ENCODE results near the gene SETBP1.
A peak's percentile ranks its signal among the peaks of the same experiment; 100 is the strongest.

Gene SETBP1

DNA sequence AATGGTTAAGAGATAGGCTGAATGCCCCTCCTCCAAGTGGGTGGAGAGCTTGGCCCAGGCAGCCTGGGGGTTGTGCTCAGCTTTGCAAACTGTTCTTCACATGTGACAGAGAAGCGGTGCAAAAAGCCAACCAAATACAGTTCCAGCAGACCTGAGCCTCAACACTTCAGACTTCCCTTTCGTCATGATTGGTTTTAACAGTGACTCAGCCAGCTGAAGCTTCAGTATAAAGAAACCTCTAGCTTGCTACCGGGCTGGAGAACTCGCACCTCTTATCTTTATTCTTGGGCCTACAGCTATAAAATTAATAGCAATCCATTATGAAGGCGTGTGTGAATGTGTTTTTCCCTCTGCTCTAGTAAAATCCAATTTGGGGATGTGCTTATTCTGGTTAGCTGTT is 20.0 kb downstream of the SETBP1 start:
- H3K4me3 Mint-ChIP-seq, result peak overlapping the region in 1 of 2 donors; percentile 34
- peak; percentile 28 to 55 (median 40) for DNase-seq
- H3K27me3 Mint-ChIP-seq, result no peaks in the 10 kb centered on the region
- H3K27ac Mint-ChIP-seq, result peak overlapping the region; percentile 65 to 92
- H3K4me1 Mint-ChIP-seq (ENCODE audit: low read depth in 2 of 2), result peaks cover 3 to 35% of the 10 kb centered on the region in 2 donors
- ATAC-seq (replicated peaks), result peak; percentile 99
- H3K9me3 Mint-ChIP-seq, result no peaks in the 10 kb centered on the region
- H3K36me3 Mint-ChIP-seq (ENCODE audit: insufficient read depth), result no peaks in the 10 kb centered on the region

DNA sequence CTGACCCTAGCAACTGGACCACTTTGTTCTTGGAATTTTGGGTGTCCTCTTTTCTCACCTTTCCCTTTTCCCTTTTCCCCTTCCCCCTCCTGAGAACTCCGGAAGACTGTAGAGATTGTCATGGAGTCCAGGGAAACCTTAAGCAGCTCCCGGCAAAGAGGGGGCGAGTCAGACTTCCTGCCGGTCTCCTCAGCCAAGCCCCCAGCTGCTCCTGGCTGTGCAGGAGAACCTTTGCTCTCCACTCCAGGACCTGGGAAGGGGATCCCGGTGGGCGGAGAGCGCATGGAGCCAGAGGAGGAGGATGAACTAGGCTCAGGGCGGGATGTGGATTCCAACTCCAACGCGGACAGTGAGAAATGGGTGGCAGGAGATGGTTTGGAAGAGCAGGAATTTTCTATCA is 20.5 kb downstream of the SETBP1 start:
- Mint-ChIP-seq H3K4me3 (peak overlapping the region in 1 of 2 donors; percentile 34), H3K27me3 (no peaks in the 10 kb centered on the region), H3K9me3 (no peaks in the 10 kb centered on the region), H3K4me1 (ENCODE audit: low read depth in 2 of 2) (peaks cover 3 to 35% of the 10 kb centered on the region in 2 donors), H3K27ac (peak overlapping the region; percentile 65 to 92), H3K36me3 (ENCODE audit: insufficient read depth) (no peaks in the 10 kb centered on the region)
- ATAC-seq (replicated peaks) (no peak), DNase-seq (no peak)

DNA sequence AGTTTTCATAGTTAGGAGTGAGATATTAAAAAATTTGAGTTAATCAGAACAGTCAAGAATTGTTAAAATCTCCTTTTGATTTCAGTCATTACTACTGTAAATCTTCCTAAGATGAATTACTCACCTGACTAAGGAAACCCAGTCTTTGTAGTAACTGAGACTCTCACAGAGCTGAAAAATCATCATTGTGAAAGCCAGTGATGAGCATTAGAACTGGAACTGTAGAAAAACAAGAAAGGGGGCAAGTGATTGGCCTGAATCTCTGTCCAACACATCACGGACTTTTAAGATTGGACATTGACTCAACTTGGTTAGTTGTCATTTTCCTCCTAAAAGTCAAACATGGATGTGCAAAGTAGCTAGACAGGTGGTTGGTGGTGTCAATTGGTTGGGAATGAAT is 21.9 kb downstream of the SETBP1 start:
- Mint-ChIP-seq H3K27me3 (no peaks in the 10 kb centered on the region), H3K4me3 (peak overlapping the region in 1 of 2 donors; percentile 21), H3K4me1 (ENCODE audit: low read depth in 2 of 2) (peaks cover 3 to 42% of the 10 kb centered on the region in 2 donors), H3K36me3 (ENCODE audit: insufficient read depth) (no peaks in the 10 kb centered on the region), H3K9me3 (no peaks in the 10 kb centered on the region), H3K27ac (peak overlapping the region; percentile 14 to 92)
- DNase-seq, result no peak
- no peak for ATAC-seq (replicated peaks)

DNA sequence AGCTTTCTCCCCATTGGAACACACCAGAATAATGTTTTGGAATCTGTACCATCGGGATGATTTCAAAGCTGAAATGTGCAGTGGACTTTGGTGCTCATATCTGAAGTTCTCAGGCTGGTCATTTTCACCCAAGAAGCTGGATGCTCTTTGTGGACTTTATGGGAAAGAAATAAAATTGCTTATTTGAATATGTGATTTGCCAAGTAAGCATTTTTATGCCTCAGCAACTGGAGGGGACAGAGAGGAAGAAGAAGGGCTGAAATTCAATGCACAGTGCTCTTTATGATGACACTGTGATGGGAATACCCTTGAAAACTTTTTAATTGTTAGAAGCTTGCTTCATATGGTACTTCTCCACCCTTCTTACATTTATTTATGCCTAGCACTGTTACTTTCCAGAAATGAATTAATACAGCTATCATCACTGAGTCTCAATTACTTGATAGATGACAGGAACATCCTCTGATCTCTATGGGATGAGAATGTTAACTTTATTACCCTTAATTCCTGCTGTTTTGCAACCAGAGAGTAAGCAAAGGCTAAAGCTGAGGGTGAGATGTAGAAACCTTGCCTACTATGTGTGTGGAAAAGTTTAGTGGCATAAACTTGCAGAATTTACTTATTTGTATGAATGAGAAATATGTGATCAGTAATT is 23.6 kb downstream of the SETBP1 start:
- ATAC-seq (replicated peaks) (no peak), DNase-seq (no peak)
- Mint-ChIP-seq H3K4me3 (no peak overlapping the region), H3K36me3 (ENCODE audit: insufficient read depth) (no peaks in the 10 kb centered on the region), H3K4me1 (ENCODE audit: low read depth in 2 of 2) (peaks cover 3 to 39% of the 10 kb centered on the region in 2 donors), H3K27ac (peak overlapping the region in 1 of 2 donors; percentile 67), H3K9me3 (no peaks in the 10 kb centered on the region), H3K27me3 (no peaks in the 10 kb centered on the region)

DNA sequence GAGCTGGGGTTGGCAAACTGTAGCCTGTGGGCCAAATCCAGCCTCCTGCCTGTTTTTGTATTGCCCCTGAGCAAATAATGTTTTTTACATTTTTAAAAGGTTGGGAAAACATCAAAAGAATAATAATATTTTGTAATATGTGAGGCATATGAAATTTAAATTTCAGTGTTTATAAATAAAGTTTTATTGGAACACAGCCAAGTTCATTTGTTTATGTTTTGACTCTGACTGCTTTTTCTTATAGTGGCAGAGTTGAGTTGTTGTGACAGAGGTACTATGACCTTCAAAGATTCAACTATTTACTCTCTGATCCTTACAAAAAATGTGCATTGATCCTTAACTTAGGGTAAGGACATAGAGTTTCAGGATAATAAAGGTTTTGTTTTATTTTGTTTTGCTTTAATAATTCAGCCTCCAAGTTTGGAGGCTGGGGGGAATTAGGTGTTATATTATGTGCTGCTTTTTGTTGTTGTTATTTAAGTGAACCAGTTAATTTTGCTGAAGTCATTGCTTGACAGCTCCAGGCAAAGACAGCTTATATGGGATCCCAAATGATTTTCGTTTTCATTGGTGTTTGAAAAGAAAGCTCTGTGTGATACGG is 24.5 kb downstream of the SETBP1 start:
- Mint-ChIP-seq H3K36me3 (ENCODE audit: insufficient read depth) (no peaks in the 10 kb centered on the region), H3K27me3 (no peaks in the 10 kb centered on the region), H3K4me3 (no peak overlapping the region), H3K27ac (peak overlapping the region in 1 of 2 donors; percentile 67), H3K4me1 (ENCODE audit: low read depth in 2 of 2) (peaks cover 9 to 43% of the 10 kb centered on the region in 2 donors), H3K9me3 (no peaks in the 10 kb centered on the region)
- ATAC-seq (replicated peaks), result no peak
- DNase-seq, result no peak

DNA sequence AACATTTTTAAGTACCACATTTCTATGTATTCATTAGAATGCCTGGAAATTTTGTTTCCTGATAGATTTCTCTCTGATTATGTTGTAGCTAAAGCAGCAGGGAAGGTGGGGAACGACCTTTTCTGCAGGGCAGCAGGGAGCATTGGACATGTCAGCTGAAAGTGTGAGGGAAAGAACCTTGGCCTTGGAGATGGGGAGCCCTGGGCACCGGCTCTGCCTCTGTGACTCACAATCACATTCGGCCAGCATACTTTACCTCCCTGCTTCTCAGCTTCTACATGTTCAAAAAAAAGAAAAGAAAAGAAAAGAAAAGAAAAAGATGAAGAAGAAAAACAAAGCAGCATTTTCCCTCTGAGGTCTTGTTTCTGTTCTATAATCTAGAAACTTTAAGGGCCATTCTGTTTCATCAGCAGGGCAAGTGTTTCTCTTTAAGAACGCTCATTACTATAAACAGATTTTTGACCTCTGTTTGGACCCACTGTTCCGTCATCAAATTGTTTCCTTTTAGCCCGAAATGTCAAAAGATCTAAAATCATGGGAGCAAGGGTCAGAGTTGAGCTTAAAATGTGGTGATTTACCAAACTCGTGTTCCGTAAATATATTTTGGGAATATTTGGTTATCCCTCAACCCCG is 27.9 kb downstream of the SETBP1 start:
- Mint-ChIP-seq H3K36me3 (ENCODE audit: insufficient read depth) (no peaks in the 10 kb centered on the region), H3K9me3 (no peaks in the 10 kb centered on the region), H3K27ac (no peak overlapping the region), H3K4me1 (ENCODE audit: low read depth in 2 of 2) (peaks cover 15 to 32% of the 10 kb centered on the region in 2 donors), H3K27me3 (no peaks in the 10 kb centered on the region), H3K4me3 (no peak overlapping the region)
- no peak for ATAC-seq (replicated peaks)
- DNase-seq, result no peak

DNA sequence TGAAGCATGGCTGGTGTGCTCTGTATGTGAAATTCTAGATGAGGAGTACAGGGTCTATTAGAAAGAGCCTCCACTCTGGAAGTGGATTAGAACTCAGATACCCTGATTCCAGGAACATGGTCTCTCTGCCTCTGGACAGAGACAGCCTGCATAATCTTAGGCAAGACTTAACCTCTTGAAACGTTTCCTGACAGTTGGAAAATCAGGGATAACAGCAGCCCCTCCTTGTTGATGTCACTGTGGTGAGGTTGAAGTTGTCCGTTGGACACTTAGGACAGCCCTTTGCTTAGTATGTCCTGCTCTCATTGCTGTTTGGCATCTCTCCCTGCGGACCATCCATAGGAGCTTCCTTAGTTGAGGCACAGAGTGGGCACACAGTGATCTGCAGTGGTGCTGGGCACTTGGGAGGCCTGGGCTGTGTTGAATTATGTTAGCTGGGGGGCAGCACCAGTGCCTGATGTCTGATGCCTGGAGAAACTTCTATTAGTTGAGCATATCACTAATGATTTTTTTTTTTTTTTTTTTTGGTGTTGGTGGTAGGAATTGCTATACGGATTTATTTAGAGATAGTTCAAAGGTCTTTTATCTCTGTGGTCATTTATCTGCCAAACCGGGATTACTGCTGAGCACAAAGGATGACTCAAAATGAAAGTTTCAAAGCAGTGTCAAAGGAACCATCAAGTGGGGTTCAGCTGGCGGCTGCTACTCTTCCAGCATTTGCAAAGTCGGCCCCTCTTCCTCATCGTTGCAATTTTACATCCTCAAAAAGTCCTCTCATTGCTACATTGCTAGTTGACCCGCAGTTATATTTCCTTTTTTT is 28.8 kb downstream of the SETBP1 start:
- Mint-ChIP-seq H3K27ac (peak overlapping the region; percentile 42 to 45), H3K27me3 (no peaks in the 10 kb centered on the region), H3K36me3 (ENCODE audit: insufficient read depth) (no peaks in the 10 kb centered on the region), H3K4me3 (peak overlapping the region; percentile 21 to 58), H3K9me3 (no peaks in the 10 kb centered on the region), H3K4me1 (ENCODE audit: low read depth in 2 of 2) (peaks cover 15 to 30% of the 10 kb centered on the region in 2 donors)
- ATAC-seq (replicated peaks) (no peak), DNase-seq (no peak)

DNA sequence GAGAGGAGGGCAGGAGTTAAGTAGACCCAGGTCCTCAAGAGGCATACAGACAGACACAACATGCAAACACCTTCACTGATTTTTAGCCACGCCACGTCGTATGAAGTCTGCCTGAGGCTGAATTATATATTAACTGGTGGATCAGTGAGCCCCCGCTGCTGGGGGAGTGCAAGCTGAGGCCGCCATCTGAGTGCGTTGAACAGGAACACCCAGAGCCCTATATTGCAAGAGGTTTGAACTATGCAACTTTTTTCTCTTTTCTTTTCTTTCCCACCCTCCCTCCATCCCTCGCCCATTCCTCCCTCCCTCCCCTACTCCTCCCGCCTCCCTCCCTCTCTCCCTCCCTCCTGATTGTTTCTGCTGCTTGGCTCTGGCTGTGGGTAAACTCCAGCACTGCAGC is 30.2 kb downstream of the SETBP1 start:
- peak overlapping the region in 1 of 2 donors; percentile 53 for H3K27ac Mint-ChIP-seq
- H3K9me3 Mint-ChIP-seq, result no peaks in the 10 kb centered on the region
- no peaks in the 10 kb centered on the region for H3K36me3 Mint-ChIP-seq (ENCODE audit: insufficient read depth)
- H3K4me3 Mint-ChIP-seq, result no peak overlapping the region
- ATAC-seq (replicated peaks), result no peak
- no peak for DNase-seq
- no peaks in the 10 kb centered on the region for H3K27me3 Mint-ChIP-seq
- H3K4me1 Mint-ChIP-seq (ENCODE audit: low read depth in 2 of 2), result peaks cover 15 to 27% of the 10 kb centered on the region in 2 donors

DNA sequence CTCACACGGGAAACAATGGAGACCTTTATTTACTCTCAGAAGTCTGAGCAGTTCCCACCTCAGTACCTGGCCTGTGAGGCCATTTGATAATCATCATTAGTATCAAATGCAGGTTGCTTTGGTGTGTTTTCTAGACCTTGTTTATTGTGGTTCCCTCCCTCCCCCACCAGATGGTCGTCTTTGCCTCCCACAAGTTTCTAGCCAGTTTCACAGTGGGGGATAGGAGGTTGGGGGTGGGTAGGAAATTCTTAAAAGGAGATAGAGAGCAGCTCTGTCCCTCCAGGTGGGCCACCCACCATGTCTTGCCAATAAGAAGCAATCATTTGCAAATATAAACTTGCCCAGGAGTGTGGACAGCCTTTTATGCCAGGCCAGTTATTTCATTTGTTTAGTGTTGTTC is 31.3 kb downstream of the SETBP1 start:
- H3K27ac Mint-ChIP-seq, result peak overlapping the region in 1 of 2 donors; percentile 16
- ATAC-seq (replicated peaks) (no peak), DNase-seq (no peak)
- no peaks in the 10 kb centered on the region for H3K27me3 Mint-ChIP-seq
- H3K4me1 Mint-ChIP-seq (ENCODE audit: low read depth in 2 of 2), result peaks cover 21 to 31% of the 10 kb centered on the region in 2 donors
- H3K4me3 Mint-ChIP-seq, result peak overlapping the region in 1 of 2 donors; percentile 34
- H3K36me3 Mint-ChIP-seq (ENCODE audit: insufficient read depth), result no peaks in the 10 kb centered on the region
- peaks cover 0 to 2% of the 10 kb centered on the region in 2 donors for H3K9me3 Mint-ChIP-seq

DNA sequence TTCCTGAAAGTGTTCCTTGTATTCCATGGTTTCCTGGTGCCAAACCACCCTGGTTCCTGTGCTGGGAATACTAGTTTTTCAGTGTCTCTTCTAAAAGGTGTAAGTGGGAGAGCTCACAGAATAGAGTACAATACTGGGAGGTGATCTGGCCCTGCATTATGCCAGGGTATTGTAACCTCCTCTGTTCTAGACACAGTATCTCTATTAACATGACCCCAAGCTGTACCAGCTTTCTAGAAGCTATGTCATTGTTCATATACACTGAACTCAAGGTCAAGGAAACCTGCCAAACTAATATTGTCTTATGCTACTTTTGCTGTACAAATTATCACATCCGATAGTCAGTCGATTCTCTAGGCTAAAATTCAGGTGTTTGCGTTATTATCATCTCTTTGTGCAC is 32.7 kb downstream of the SETBP1 start:
- no peaks in the 10 kb centered on the region for H3K36me3 Mint-ChIP-seq (ENCODE audit: insufficient read depth)
- ATAC-seq (replicated peaks), result no peak
- peaks cover 30 to 43% of the 10 kb centered on the region in 2 donors for H3K4me1 Mint-ChIP-seq (ENCODE audit: low read depth in 2 of 2)
- no peaks in the 10 kb centered on the region for H3K27me3 Mint-ChIP-seq
- DNase-seq, result no peak
- no peak overlapping the region for H3K4me3 Mint-ChIP-seq
- peaks cover 0 to 4% of the 10 kb centered on the region in 2 donors for H3K9me3 Mint-ChIP-seq
- no peak overlapping the region for H3K27ac Mint-ChIP-seq

DNA sequence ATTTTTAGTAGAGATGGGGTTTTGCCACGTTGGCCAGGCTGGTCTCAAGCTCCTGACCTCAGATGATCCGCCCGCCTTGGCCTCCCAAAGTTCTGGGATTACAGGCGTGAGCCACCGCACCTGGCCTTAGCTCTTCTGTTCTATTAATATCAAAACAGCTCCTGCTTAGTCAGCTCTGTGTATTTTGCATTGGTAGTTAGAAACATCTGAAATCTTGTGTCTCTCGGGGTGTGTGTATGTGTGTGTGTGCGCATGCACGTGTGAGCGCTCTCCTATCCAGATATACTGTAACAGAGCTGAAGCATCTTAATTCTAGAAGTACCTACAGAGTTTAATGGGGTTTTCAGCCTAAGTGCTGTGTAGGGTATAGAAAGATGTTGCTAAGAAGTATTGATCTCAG is 33.7 kb downstream of the SETBP1 start:
- Mint-ChIP-seq H3K27me3 (no peaks in the 10 kb centered on the region), H3K4me1 (ENCODE audit: low read depth in 2 of 2) (peaks cover 30 to 39% of the 10 kb centered on the region in 2 donors), H3K27ac (peak overlapping the region in 1 of 2 donors; percentile 52), H3K4me3 (no peak overlapping the region), H3K9me3 (peaks cover 0 to 4% of the 10 kb centered on the region in 2 donors), H3K36me3 (ENCODE audit: insufficient read depth) (no peaks in the 10 kb centered on the region)
- no peak for ATAC-seq (replicated peaks)
- no peak for DNase-seq

DNA sequence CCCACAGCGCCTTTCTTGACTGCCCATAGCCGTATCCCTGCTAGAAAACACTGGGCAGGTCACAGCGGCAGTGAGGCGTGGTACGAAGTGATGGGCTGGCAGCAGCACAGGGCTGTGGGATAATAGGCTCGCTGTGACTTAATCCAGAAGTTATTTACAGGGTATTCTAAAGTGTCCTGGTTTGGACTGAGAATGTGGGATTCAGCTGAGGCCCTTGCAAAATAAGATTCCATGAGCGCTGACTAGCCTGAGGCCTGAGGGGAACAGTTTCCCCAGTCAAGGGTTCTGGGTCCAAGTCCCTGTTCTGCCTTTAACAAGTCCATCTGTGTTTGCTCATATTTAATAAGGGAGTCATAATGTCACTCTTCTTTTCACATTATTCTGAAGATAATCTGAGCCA is 34.6 kb downstream of the SETBP1 start:
- DNase-seq (no peak), ATAC-seq (replicated peaks) (no peak)
- no peaks in the 10 kb centered on the region for H3K27me3 Mint-ChIP-seq
- H3K4me3 Mint-ChIP-seq, result no peak overlapping the region
- H3K4me1 Mint-ChIP-seq (ENCODE audit: low read depth in 2 of 2), result peaks cover 27 to 31% of the 10 kb centered on the region in 2 donors
- no peaks in the 10 kb centered on the region for H3K36me3 Mint-ChIP-seq (ENCODE audit: insufficient read depth)
- no peak overlapping the region for H3K27ac Mint-ChIP-seq
- H3K9me3 Mint-ChIP-seq, result peaks cover 0 to 4% of the 10 kb centered on the region in 2 donors

DNA sequence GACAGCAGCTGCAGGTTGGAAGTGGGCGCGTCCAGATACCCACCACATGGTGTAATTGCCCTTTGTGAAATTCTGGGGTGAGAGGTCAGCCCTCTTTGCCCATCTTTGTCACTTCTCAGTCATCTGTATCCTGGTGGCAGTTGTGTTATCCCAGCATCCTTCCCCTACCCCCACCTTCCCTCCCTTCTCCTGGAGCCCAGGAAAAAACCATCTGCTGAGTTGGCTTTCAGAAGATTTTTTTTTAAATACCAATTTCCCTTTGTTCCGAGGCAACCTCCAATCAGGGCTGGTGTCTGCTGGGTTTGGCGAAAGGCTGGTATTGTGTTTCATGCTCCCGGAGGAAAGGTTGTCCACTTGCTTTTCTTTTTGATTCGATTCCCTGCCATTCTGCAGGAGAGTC is 35.2 kb downstream of the SETBP1 start:
- no peak for DNase-seq
- H3K4me3 Mint-ChIP-seq, result no peak overlapping the region
- H3K27ac Mint-ChIP-seq, result no peak overlapping the region
- H3K36me3 Mint-ChIP-seq (ENCODE audit: insufficient read depth), result no peaks in the 10 kb centered on the region
- peaks cover 30 to 31% of the 10 kb centered on the region in 2 donors for H3K4me1 Mint-ChIP-seq (ENCODE audit: low read depth in 2 of 2)
- H3K9me3 Mint-ChIP-seq, result peaks cover 0 to 4% of the 10 kb centered on the region in 2 donors
- ATAC-seq (replicated peaks), result no peak
- H3K27me3 Mint-ChIP-seq, result no peaks in the 10 kb centered on the region
